ENCODE results near the gene RNF115.

- TF ChIP-seq CTCF (IDR thresholded peaks at IDR 0.05; ENCODE audit: extremely low read depth in 1 of 2, insufficient read depth in 1 of 2, low read depth in 1 of 2, low read length in 2 of 2) (no peak), POLR2A (IDR thresholded peaks at IDR 0.05; ENCODE audit: low read depth, low read length) (no peak), MAX (IDR thresholded peaks at IDR 0.05; ENCODE audit: insufficient read depth, insufficient read length) (no peak), POLR2AphosphoS5 (IDR thresholded peaks at IDR 0.05; ENCODE audit: insufficient read depth, low read depth, low read length) (no peak), EZH2 (IDR thresholded peaks at IDR 0.05; ENCODE audit: borderline replicate concordance, low read depth, low read length, severe bottlenecking) (no peak)
Observed at GRCh38 chr1:145690587-145691558, 133.0 kb downstream of the RNF115 start.
